ENCODE results near the gene WNT3A.

WNT3A gene

DNA sequence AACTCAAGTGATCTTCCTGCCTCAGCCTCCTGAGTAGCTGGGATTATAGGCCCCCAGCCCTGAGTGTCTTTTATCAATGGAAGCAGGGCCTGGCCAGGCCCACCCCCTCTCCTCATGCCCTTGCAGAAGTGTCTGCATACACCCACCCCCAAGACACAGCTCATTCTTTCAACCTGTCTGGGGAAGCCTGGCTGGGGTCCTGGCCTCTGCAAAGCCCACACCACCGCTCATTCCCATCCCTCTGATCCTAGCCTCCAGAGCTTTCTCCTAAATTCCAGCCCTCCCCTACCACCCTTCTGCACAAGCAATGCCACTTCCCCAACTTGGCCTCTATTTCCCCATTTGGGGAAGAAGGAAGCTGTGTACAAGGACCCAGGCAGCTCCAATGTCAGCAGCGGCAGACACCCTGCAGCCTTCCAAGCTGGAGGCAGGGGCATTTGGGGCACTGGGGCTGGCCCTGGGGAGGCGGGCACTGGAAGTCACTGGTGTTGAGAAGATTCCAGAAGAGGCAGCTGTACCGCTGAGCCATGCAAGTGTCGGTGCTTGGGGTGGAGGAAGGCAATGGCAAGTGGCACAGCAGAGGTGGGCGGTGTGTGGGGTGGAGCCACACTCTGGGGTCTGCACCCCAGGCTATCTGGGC, 42.0 kb downstream of the WNT3A start:
- no peak for DNase-seq (ENCODE audit: low spot score)

GRCh38 chr1:228050571-228051231, 43.9 kb downstream of the WNT3A start:
- DNase-seq (ENCODE audit: low spot score) = no peak

GRCh38 chr1:228058172-228058948, 51.6 kb downstream of the WNT3A start:
- no peak for DNase-seq (ENCODE audit: low spot score)

GRCh38 chr1:228058949-228059633, 52.3 kb downstream of the WNT3A start:
- DNase-seq (ENCODE audit: low spot score) = no peak

DNA sequence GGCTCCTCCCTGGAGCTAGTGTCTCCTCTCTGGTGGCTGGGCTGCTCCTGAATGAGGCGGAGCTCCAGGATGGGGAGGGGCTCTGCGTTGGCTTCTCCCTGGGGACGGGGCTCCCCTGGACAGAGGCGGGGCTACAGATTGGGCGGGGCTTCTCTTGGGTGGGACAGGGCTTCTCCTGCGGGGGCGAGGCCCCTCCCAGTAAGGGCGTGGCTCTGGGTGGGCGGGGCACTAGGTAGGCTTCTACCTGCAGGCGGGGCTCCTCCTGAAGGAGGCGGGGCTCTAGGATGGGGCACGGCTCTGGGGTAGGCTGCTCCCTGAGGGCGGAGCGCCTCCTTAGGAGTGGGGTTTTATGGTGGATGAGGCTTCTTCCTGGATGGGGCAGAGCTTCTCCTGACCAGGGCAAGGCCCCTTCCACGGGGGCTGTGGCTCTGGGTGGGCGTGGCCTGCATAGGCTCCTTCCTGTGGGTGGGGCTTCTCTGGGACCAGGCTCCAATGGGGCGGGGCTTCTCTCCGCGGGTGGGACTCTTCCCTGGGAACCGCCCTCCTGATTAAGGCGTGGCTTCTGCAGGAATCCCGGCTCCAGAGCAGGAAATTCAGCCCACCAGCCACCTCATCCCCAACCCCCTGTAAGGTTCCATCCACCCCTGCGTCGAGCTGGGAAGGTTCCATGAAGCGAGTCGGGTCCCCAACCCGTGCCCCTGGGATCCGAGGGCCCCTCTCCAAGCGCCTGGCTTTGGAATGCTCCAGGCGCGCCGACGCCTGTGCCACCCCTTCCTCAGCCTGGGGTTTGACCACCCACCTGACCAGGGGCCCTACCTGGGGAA, 53.0 kb downstream of the WNT3A start:
- DNase-seq (ENCODE audit: low spot score) = no peak

DNA sequence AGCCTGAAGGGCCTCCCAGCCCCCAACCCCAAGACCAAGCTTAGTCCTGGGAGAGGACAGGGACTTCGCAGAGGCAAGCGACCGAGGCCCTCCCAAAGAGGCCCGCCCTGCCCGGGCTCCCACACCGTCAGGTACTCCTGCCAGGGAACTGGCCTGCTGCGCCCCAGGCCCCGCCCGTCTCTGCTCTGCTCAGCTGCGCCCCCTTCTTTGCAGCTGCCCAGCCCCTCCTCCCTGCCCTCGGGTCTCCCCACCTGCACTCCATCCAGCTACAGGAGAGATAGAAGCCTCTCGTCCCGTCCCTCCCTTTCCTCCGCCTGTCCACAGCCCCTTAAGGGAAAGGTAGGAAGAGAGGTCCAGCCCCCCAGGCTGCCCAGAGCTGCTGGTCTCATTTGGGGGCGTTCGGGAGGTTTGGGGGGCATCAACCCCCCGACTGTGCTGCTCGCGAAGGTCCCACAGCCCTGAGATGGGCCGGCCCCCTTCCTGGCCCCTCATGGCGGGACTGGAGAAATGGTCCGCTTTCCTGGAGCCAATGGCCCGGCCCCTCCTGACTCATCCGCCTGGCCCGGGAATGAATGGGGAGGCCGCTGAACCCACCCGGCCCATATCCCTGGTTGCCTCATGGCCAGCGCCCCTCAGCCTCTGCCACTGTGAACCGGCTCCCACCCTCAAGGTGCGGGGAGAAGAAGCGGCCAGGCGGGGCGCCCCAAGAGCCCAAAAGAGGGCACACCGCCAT, 53.8 kb downstream of the WNT3A start:
- no peak for DNase-seq (ENCODE audit: low spot score)

DNA sequence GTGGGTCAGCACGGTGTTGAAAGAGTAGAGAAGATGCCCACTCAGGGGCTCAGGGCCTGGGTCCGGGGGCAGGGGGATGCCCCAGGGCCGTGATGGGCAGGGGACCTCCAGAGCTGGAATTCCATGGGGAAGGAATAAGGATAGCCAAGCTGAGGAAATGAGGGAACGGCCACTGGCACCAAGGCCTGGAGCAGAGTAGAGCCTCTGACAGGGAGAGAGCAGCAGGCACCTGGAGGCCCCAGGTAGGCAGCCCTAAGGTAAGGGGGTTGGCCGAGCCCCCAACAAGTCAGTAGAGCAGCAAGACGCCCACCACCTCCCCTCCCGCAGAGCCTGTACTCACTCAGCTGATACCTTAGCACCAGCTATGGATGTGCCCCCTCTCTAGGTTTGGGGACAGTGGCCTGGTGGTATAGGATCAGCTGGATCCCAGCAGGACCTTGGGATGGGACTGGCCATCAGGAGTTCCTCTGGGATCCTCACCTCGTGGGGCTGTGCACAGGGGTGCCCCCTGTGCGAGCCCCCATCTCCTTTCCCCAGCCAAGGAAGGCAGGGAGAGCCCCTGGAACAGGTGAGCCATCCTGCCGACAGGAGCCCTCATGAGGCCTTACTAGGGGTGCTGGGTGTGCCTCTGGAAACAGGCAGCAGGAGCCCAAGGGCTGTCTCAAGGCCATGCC, 54.8 kb downstream of the WNT3A start:
- DNase-seq (ENCODE audit: low spot score) = no peak

DNA sequence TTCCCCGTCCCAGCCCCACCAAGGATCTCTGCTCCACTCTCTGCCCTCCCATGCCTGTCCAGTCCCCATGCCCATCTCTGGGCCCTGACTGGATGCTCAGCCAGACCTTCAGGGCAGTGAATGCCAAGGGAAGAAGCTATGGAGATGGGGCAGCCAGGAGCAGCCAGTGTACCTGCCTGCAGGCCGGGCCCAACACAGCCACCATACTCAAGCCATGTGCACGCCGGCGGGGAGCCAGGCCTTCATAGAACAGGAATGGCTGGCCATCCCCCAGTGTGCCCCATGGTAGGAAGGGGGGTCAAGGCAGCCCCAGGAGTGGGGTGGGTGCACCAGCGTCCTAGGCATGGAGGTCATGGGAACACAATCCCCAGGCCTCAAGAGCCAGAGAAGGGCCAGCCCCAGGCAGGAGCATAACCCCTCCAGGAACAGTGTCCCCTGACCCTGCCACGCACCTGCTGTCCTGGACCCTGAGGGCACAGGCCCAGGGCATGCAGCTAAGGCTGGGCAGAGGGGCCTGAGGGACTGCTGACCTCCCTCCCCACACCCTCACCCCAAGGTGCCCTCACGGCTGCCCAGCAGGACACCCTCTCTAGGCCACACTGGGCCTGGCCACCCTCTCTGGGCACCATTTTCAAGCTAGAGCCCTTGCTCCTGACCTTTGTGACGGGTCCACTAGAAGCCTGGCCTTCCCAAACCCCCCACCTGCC, 55.4 kb downstream of the WNT3A start:
- DNase-seq (ENCODE audit: low spot score) = no peak

- DNase-seq (ENCODE audit: low spot score) = no peak
Measured at GRCh38 chr1:228062812-228063211, 56.0 kb downstream of the WNT3A start.

DNA sequence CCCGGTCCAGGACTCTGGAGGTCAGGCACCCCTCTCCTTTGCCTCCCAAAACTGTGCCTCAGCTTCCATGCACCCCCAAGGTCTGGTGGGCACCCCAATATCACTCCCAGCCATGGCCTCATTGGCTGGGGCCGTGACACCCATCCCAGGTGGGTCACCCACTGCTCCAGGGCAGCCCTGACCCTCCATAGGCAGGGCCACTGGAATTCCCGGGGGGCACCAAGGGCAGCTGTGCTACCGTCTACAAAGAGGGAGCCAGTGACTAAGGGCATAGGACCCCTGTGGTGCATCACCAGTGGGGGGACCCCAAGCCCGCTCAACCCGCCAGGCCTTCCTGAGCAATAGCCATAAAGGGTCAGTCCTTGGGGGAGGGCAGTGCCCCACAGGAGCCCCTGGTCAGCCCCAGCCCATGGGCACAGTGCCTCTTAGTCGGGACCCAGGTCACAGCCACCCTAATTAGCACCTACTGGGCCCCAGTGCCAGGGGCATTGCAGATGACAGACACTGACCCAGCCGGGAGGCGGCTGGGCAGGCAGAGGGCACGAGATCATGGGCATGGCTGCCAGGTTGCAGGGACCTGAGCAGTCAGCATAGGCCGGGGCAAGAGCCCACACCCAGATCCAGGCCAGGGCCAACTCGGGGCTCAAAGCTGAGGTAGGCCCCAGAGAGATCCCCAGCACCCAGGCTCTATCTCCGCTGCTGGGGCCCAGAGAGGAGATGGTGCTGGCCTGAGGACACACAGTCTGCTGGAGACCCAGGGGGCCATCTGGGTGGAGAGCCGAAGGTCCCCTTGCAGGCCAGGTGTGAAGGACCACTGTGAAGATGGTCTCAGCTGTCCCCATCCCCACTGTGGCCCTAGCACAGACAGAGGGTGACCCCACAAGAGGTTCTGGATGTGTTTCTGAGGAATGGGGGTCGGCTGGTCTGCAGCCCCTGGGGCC, 56.7 kb downstream of the WNT3A start:
- DNase-seq (ENCODE audit: low spot score) = no peak

DNA sequence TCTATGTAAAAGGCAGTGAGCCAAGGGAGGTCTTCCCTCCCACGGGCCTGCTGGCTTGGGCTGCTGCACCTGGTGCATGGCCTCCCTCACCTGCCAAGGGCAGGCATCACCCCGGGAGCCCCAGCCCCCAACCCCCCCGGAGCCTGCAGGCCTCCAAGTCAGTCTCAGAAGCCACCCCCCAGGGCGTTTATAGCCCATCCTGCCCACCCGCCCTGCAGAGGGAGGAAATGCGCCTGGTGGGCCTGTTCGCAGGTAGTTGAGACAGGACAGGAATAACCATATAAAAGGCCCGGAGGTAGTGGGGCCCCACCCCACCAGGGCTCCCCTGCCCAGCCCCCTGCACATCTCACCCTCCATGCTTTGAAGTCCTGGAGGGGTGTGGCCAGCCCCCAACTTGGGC, 57.5 kb downstream of the WNT3A start:
- no peak for DNase-seq (ENCODE audit: low spot score)

GRCh38 chr1:228064741-228065542, 58.1 kb downstream of the WNT3A start:
- DNase-seq (ENCODE audit: low spot score) = no peak

DNA sequence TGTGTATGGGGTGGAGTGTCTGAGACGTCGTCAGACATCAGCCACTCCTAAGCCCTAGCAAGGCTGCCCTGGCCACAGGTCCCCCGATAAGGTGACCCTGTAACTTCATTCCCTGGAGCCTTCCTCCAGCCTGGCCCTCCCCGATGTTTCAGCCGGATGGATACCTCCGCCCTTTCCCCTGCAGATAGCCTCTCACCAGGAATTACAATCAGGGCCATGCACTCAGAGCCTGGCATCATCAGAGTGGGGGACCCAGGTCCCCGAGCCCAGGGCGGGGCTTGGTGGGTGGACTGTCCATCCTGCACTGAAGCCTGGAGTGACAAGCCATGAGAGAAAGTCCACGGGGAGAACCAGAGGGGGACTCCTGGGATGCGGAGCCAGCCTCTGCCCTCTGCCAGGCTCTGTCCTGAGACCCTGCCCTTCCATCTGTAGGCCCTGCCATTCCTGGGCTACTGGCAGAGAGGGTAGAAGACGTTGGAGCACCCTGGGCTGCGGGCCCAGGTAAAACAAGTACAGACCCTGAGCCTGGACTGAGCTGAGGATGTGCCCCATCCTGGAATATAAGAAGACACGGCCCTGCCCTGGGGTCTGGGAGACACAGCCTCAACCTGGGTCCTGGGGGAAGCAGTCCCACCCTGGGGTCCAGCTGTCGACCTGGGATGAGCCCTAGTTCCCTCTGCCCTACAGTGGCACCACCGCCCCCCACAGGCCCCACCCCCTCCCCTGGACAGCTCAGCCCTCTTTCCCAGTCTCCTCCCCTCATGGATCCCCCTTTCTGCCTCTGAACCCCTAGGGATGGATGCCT, 58.9 kb downstream of the WNT3A start:
- DNase-seq (ENCODE audit: low spot score) = no peak

DNA sequence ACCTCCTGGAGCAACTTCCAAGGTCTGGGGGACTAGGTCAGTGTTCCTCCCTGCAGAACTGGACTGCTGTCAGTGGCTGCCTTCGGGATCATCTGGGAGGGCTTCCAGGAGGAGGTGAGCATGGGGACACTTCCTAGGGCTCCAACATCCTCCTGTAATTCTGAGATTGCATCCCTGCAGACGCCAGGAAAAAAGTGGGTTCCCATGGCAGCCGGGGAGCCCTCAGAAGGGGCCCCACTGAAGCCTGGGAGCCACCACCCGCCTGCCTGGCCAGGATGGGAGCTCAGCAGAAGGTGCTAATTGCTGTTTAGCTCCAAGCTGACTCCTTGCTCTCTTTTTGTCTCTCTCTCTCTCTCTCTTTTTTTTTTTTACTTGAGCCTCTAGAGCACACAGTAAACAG, 59.6 kb downstream of the WNT3A start:
- no peak for DNase-seq (ENCODE audit: low spot score)

DNA sequence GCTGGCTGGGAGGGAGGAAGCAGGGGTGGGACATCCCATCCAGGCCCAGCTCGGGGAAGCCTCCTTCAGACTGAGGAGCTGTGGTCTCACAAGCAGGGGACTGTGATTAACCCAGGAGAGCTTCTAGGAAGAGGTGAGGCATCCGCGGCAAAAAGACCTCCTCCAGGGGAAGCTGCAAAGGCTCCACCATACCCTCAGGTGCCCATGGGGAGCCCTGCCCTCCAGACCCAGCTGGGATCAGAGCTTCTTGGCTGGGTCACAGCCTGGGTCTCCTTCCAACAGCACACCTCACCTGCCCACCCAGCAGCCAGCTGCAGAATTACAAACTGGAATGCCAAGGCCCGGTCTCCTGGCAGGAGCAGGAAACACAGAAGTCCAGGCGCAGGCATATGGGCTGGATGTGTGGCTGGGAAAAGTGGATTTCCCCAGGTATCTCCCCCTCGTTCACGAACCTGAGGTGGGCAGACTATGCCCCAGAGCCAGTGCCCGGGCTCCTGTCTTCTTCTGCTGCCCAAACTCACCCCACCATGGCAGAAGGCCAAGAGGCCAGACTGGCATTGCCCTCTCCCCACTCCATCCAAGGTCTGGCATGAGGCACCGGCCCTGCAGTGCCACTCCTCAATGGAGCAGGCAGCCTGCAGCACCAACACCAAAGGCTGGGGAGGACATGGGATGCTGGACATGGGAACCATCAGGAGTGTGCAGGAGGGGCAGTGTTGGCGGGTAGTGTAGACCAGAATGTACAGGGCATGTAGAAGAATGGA, 60.3 kb downstream of the WNT3A start:
- no peak for DNase-seq (ENCODE audit: low spot score)

DNA sequence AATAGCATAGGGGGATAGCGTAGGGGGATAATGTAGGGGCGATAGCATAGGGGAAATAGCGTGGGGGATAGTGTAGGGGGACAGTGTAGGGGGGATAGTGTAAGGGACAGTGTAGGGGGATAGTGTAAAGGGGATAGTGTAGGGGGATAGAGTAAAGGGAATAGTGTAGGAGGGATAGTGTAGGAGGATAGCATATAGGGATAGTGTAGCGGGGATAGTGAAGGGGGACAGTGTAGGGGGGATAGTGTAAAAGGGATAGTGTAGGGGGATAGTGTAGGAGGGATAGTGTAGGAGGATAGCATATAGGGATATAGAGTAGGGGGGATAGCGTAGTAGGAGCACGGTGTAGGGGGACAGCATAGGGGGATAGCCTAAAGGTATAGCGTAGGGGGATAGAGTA, 61.6 kb downstream of the WNT3A start:
- DNase-seq (ENCODE audit: low spot score) = no peak
